Left lung (tissue), 10 donors: Measurements from ENCODE around the gene ECI1. TPM values are rescaled to one million over a fixed set of nuclear protein-coding genes. Genes with fewer than 3 reads are reported as not detected.

Experiments
- ATAC-seq: fragments of 200-7000 bp; cut with Tn5 transposase; one replicate; pipeline ENCODE4 v1.9.1; 2020; ENCODE audit warnings: moderate library complexity
- DNase-seq, 4 donors: peaks; one replicate each; pipeline ENCODE4 v3.0.0-alpha.2; 2013 to 2020
- H3K27ac ChIP-seq, 2 donors: fragments of 200-600 bp; sonication (generic) in 1 of 2; one replicate each; pipeline versions ENCODE4 v1.5.0 to v1.8.0; 2020 to 2021
- H3K27me3 ChIP-seq, 2 donors: fragments of 200-600 bp; sonication (generic) in 1 of 2; one replicate each; pipeline versions ENCODE4 v1.5.0 to v1.8.0; 2020 to 2021
- H3K36me3 ChIP-seq, 2 donors: fragments of 200-600 bp; sonication (generic) in 1 of 2; one replicate each; pipeline versions ENCODE4 v1.5.0 to v1.8.0; 2020 to 2021
- H3K4me1 ChIP-seq, 2 donors: fragments of 200-600 bp; one replicate each; pipeline ENCODE4 v1.8.0; 2021
- H3K4me3 ChIP-seq, 2 donors: fragments of 200-600 bp; sonication (generic) in 1 of 2; one replicate each; pipeline versions ENCODE4 v1.5.0 to v1.8.0; 2020 to 2021; ENCODE audit warnings: mild to moderate bottlenecking in 1 of 2
- H3K9me3 ChIP-seq, 2 donors: fragments of 200-600 bp; sonication (generic) in 1 of 2; one replicate each; pipeline versions ENCODE4 v1.5.0 to v1.8.0; 2020 to 2021
- CTCF ChIP-seq, 2 donors: fragments of 200-600 bp; sonication (generic) in 1 of 2; IDR thresholded peaks; one replicate each; pipeline versions ENCODE4 v1.5.0 to v1.8.0; 2021; ENCODE audit warnings: antibody characterized with exemption in 2 of 2
- intact Hi-C, 2 donors: fragments of 100-400 bp; cut with DNase I; formaldehyde crosslinking; loops; one replicate each; pipeline versions ENCODE4 v1.11.2 to v1.14.2; 2022
- polyA plus RNA-seq, 6 donors: library from polyadenylated mRNA; unstranded; fragments of 120-200 nt; gene quantifications; one replicate each; pipeline ENCODE4 v1.2.1, GENCODE V29; 2013; ENCODE audit not compliant: insufficient read length in 6 of 6
- total RNA-seq, 2 donors: library from RNA; stranded (reverse); fragmentation: NEBNext Ultra II Directional; extraction: Animal tissue kit (Norgen Biotek cat#: 25700); gene quantifications; one replicate each; pipeline ENCODE4 v1.2.1, GENCODE V29; 2021
- donor health status: DM: no; HTN: yes; CAD: no.
- donor health status: DM: no; HTN: no; CAD: no.

Gene ECI1
- total and polyA plus RNA-seq, 8 donors = 41.8 to 63.5 (median 51.2) TPM

- H3K4me3 ChIP-seq = no peak overlapping the region
- intact Hi-C loops = no loop called here
- no peak for ATAC-seq
- H3K27ac ChIP-seq = no peak overlapping the region
- peaks cover 0 to 93% of the 10 kb centered on the region in 2 donors for H3K36me3 ChIP-seq
- no peaks in the 10 kb centered on the region for H3K4me1 ChIP-seq
- no peaks in the 10 kb centered on the region for H3K27me3 ChIP-seq
- peak in 1 of 4 donors; percentile 57 for DNase-seq
- no peaks in the 10 kb centered on the region for H3K9me3 ChIP-seq
- no peak for TF ChIP-seq CTCF (IDR thresholded peaks at IDR 0.05)
Measured at GRCh38 chr16:2284797-2285576, 33.6 kb upstream of the ECI1 start.

- ATAC-seq (no peak), DNase-seq (peak in 1 of 4 donors; percentile 66)
- H3K4me3 ChIP-seq = no peak overlapping the region
- H3K27ac ChIP-seq = no peak overlapping the region
- no peaks in the 10 kb centered on the region for H3K9me3 ChIP-seq
- H3K36me3 ChIP-seq = peaks cover 0 to 94% of the 10 kb centered on the region in 2 donors
- H3K27me3 ChIP-seq = no peaks in the 10 kb centered on the region
- no peaks in the 10 kb centered on the region for H3K4me1 ChIP-seq
- no peak for TF ChIP-seq CTCF (IDR thresholded peaks at IDR 0.05)
- intact Hi-C loops = no loop called here
Measured at GRCh38 chr16:2284001-2284770, 32.8 kb upstream of the ECI1 start.

GRCh38 chr16:2282866-2283555, 31.6 kb upstream of the ECI1 start:
- ATAC-seq (no peak), DNase-seq (no peak)
- intact Hi-C loops = no loop called here
- H3K4me1 ChIP-seq = no peaks in the 10 kb centered on the region
- H3K4me3 ChIP-seq = no peak overlapping the region
- no peak for TF ChIP-seq CTCF (IDR thresholded peaks at IDR 0.05)
- no peak overlapping the region for H3K27ac ChIP-seq
- H3K9me3 ChIP-seq = no peaks in the 10 kb centered on the region
- peaks cover 0 to 94% of the 10 kb centered on the region in 2 donors for H3K36me3 ChIP-seq
- no peaks in the 10 kb centered on the region for H3K27me3 ChIP-seq

- H3K36me3 ChIP-seq = peaks cover 0 to 96% of the 10 kb centered on the region in 2 donors
- TF ChIP-seq CTCF (IDR thresholded peaks at IDR 0.05) = no peak
- intact Hi-C loops = no loop called here
- H3K4me3 ChIP-seq = no peak overlapping the region
- no peak for ATAC-seq
- DNase-seq = no peak
- no peaks in the 10 kb centered on the region for H3K4me1 ChIP-seq
- no peaks in the 10 kb centered on the region for H3K27me3 ChIP-seq
- no peaks in the 10 kb centered on the region for H3K9me3 ChIP-seq
- H3K27ac ChIP-seq = no peak overlapping the region
Measured at GRCh38 chr16:2282262-2282661, 30.9 kb upstream of the ECI1 start.
